Measurements from ENCODE around the gene SAXO2. TPM values are rescaled to one million over a fixed set of nuclear protein-coding genes. Genes with fewer than 3 reads are reported as not detected.
"Not testable (repeated sequence)": the region's sequence is repeated elsewhere in the genome, so short reads cannot be mapped to it uniquely, and the experiment has no call there.

Gene SAXO2
- total and polyA plus RNA-seq, 2 donors (not counting 3 experiments of a cell fraction or from before 2014, with no cell fraction given), result 0.98 to 5.2 TPM

DNA sequence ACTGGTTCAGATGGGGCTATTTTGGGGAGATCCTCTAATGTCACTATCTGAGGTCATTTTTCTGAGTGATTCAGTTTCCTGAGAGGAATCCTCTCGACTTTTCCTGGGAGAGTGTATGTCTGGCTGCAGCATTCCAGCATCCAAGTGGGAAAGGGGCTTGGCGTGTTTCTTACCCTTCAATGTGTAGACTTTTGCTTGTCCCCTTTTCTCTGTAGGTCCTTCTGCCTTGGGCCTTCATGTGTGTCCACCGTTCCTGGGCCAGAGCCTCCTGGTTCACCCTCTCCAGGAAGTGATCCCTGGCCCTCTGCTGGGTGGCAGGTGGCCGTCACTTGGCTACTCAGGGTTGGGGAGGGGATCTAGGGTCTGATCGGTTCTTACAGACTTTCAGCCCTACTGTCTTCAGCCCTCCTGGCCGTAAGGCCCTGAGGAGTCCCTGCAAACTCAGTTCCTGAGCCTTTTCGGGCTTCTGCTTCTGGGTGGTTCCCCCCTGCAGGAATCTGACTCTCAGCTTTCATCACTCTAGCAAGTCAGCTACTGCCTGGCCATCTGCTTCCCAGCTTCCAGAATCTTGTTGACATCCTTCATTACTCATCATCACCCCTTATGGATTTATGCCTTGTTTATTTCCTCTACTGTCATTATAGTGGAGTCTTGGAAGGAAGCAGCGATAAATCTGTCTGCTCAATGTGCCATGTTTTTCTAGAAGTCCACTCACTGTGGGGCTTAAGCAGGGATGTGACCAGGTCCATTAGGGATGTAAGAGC lies 50.1 kb downstream of the SAXO2 start:
- CTCF ChIA-PET, result no interaction called here
- H3K9me3 ChIP-seq (replicated peaks; ENCODE audit: control insufficient read depth, insufficient read depth, low read length), result no peaks in the 10 kb centered on the region
- no peaks in the 10 kb centered on the region for H3K79me2 ChIP-seq (ENCODE audit: control insufficient read depth, insufficient read depth, low read length)
- no peak overlapping the region for H3K9ac ChIP-seq (replicated peaks; ENCODE audit: extremely low read depth, insufficient read depth, low read length)
- peak; percentile 69 for DNase-seq (ENCODE audit: low read depth, low spot score)
- no peaks in the 10 kb centered on the region for H3K36me3 ChIP-seq (ENCODE audit: control insufficient read depth in 2 of 2, extremely low read depth in 1 of 2, insufficient read depth in 2 of 2, low read length in 2 of 2)
- H3K27ac ChIP-seq (ENCODE audit: insufficient read depth, low read depth, low read length), result no peak overlapping the region
- H3K4me2 ChIP-seq (ENCODE audit: insufficient read depth, low read length), result no peak overlapping the region
- no peaks in the 10 kb centered on the region for H4K20me1 ChIP-seq (replicated peaks; ENCODE audit: control insufficient read depth, extremely low read depth, insufficient read depth, low read length)
- peak; percentile 47 for TF ChIP-seq FOS (IDR thresholded peaks at IDR 0.05; ENCODE audit: borderline replicate concordance, insufficient read depth, low read length)
- TF ChIP-seq, protein P1, sequence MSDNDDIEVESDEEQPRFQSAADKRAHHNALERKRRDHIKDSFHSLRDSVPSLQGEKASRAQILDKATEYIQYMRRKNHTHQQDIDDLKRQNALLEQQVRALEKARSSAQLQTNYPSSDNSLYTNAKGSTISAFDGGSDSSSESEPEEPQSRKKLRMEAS (IDR thresholded peaks at IDR 0.05; ENCODE audit: insufficient read depth, insufficient read length), result no peak
- FAIRE-seq, result no peak
- BruUV-seq (replicated peaks), result no TSS peak
- H3K4me1 ChIP-seq (ENCODE audit: control insufficient read depth, extremely low read depth, insufficient read depth, low read length), result peaks cover 4% of the 10 kb centered on the region
- peak overlapping the region; percentile 6 for H2AFZ ChIP-seq (ENCODE audit: low read depth, low read length)
- no peaks in the 10 kb centered on the region for H3K27me3 ChIP-seq (ENCODE audit: control insufficient read depth in 2 of 2, insufficient read depth in 2 of 2, low read length in 2 of 2)
- dilution Hi-C loops (cut with MboI; ENCODE audit: extremely low pct_ligation_motif_present, low sequenced_read_pairs), result no loop called here
- no peaks in the 10 kb centered on the region for H3K9me1 ChIP-seq (replicated peaks; ENCODE audit: control insufficient read depth, extremely low read depth, insufficient read depth, low read length)
- intact Hi-C loops (cut with micrococcal nuclease), result no loop called here
- no peak overlapping the region for H3K4me3 ChIP-seq (replicated peaks in 1 of 3; ENCODE audit: insufficient read depth in 1 of 3, low read depth in 1 of 3, low read length in 3 of 3)
- POLR2A ChIA-PET, result no interaction called here

DNA sequence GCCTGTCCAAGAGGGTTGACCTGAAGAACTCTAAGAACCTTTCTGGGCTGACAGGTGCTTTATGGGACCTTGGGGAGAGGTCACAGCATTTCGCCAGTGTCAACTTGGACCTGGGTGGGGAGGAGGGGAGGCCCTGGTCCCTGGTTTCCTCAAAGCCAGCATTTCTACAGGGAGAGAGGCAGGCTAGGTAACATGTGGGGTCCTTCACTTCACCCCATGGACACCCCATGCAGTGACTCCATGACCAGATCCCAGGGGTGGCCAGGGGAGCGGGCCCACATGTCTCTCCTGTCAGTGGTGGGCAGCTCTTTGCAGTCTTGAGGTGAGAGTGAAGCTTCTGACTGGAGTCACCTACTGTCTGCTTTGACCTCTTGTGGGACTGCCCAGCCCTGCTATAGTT lies 50.8 kb downstream of the SAXO2 start:
- CTCF ChIA-PET, result no interaction called here

DNA sequence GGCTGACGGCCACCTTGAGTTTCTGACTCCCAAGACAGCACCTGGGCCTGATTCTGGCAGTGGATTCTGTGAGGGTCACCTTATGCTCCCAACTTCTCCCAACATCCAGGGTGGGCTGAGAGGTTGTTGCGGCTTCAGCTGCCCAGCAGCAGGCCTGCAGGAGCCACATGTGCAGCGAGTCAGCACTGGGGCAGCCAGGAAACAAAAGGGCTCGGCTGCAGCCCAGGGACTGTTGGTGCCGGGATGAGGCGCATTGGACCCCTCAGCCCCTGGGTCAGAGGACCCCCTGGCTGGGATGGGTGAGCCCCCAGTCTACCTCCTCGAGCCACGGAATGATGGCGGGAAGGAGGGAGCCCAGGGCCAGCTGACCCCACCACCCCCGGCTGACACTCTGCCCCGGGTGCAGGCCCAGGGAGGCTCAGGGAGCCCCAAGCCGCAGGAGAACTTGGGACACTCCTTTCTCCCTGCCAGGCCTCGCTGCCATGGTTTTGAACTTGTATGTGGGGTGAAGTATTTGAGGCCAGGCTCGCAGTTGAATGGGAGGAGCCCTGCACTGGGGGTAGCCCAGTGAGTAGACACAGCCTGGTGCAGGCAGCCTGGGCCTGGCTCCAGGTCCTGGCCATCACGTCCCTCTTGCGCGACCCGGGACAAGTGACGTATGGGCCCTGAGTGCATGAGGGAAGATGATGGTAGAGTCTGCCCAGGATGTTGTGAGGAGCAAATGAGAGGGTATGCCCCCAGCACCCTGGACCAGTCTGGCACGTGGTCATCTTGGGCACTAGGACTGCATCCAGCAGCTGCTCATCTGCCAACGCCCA lies 51.5 kb downstream of the SAXO2 start:
- H3K4me2 ChIP-seq (ENCODE audit: insufficient read depth, low read length); H3K9ac ChIP-seq (replicated peaks; ENCODE audit: extremely low read depth, insufficient read depth, low read length); intact Hi-C loops (cut with micrococcal nuclease); H4K20me1 ChIP-seq (replicated peaks; ENCODE audit: control insufficient read depth, extremely low read depth, insufficient read depth, low read length); H3K4me3 ChIP-seq (replicated peaks in 1 of 3; ENCODE audit: insufficient read depth in 1 of 3, low read depth in 1 of 3, low read length in 3 of 3); POLR2A ChIA-PET; H3K79me2 ChIP-seq (ENCODE audit: control insufficient read depth, insufficient read depth, low read length); H3K9me3 ChIP-seq (replicated peaks; ENCODE audit: control insufficient read depth, insufficient read depth, low read length); DNase-seq (ENCODE audit: low read depth, low spot score); dilution Hi-C loops (cut with MboI; ENCODE audit: extremely low pct_ligation_motif_present, low sequenced_read_pairs); FAIRE-seq; H3K4me1 ChIP-seq (ENCODE audit: control insufficient read depth, extremely low read depth, insufficient read depth, low read length); H3K36me3 ChIP-seq (ENCODE audit: control insufficient read depth in 2 of 2, extremely low read depth in 1 of 2, insufficient read depth in 2 of 2, low read length in 2 of 2); H3K27ac ChIP-seq (ENCODE audit: insufficient read depth, low read depth, low read length); BruUV-seq (replicated peaks); H3K9me1 ChIP-seq (replicated peaks; ENCODE audit: control insufficient read depth, extremely low read depth, insufficient read depth, low read length); H2AFZ ChIP-seq (ENCODE audit: low read depth, low read length); H3K27me3 ChIP-seq (ENCODE audit: control insufficient read depth in 2 of 2, insufficient read depth in 2 of 2, low read length in 2 of 2); CTCF ChIA-PET: not testable (repeated sequence)

More for the DNA sequence above, 50.8 kb downstream of the SAXO2 start:
- no peaks in the 10 kb centered on the region for H3K79me2 ChIP-seq (ENCODE audit: control insufficient read depth, insufficient read depth, low read length)
- H2AFZ ChIP-seq (ENCODE audit: low read depth, low read length), result no peak overlapping the region
- H3K27ac ChIP-seq (ENCODE audit: insufficient read depth, low read depth, low read length), result no peak overlapping the region
- no peak overlapping the region for H3K9ac ChIP-seq (replicated peaks; ENCODE audit: extremely low read depth, insufficient read depth, low read length)
- TF ChIP-seq EZH2 (IDR thresholded peaks at IDR 0.05; ENCODE audit: borderline replicate concordance, low read depth, low read length, severe bottlenecking), result no peak
- TF ChIP-seq, protein P1 (IDR thresholded peaks at IDR 0.05; ENCODE audit: insufficient read depth, insufficient read length), result no peak
- TF ChIP-seq POLR2A (IDR thresholded peaks at IDR 0.05; ENCODE audit: low read depth, low read length), result no peak
- no peak for TF ChIP-seq POLR2AphosphoS5 (IDR thresholded peaks at IDR 0.05; ENCODE audit: insufficient read depth, low read depth, low read length)
- no peak for TF ChIP-seq GATA2 (IDR thresholded peaks at IDR 0.05; ENCODE audit: insufficient read depth, insufficient read length, low read depth, low read length)
- no peak for TF ChIP-seq FOS (IDR thresholded peaks at IDR 0.05; ENCODE audit: borderline replicate concordance, insufficient read depth, low read length)
- H3K4me2 ChIP-seq (ENCODE audit: insufficient read depth, low read length), result no peak overlapping the region
- dilution Hi-C loops (cut with MboI; ENCODE audit: extremely low pct_ligation_motif_present, low sequenced_read_pairs) (no loop called here), intact Hi-C loops (cut with micrococcal nuclease) (no loop called here)
- POLR2A ChIA-PET, result no interaction called here
- peaks cover 4% of the 10 kb centered on the region for H3K4me1 ChIP-seq (ENCODE audit: control insufficient read depth, extremely low read depth, insufficient read depth, low read length)
- no peak overlapping the region for H3K4me3 ChIP-seq (replicated peaks in 1 of 3; ENCODE audit: insufficient read depth in 1 of 3, low read depth in 1 of 3, low read length in 3 of 3)
- no peaks in the 10 kb centered on the region for H3K9me3 ChIP-seq (replicated peaks; ENCODE audit: control insufficient read depth, insufficient read depth, low read length)
- BruUV-seq (replicated peaks), result no TSS peak
- H3K9me1 ChIP-seq (replicated peaks; ENCODE audit: control insufficient read depth, extremely low read depth, insufficient read depth, low read length), result no peaks in the 10 kb centered on the region
- DNase-seq (ENCODE audit: low read depth, low spot score) (no peak), FAIRE-seq (no peak)
- H3K36me3 ChIP-seq (ENCODE audit: control insufficient read depth in 2 of 2, extremely low read depth in 1 of 2, insufficient read depth in 2 of 2, low read length in 2 of 2), result no peaks in the 10 kb centered on the region
- no peaks in the 10 kb centered on the region for H3K27me3 ChIP-seq (ENCODE audit: control insufficient read depth in 2 of 2, insufficient read depth in 2 of 2, low read length in 2 of 2)
- no peaks in the 10 kb centered on the region for H4K20me1 ChIP-seq (replicated peaks; ENCODE audit: control insufficient read depth, extremely low read depth, insufficient read depth, low read length)
